ENCODE measurements around the gene KLKB1.

Gene KLKB1

GRCh38 chr4:186227221-186227620 lies at the start of gene KLKB1:
KLKB1 (plus strand) TSS chr4:186227507; CDS start chr4:186228196, 689 bp downstream.
- no peak for DNase-seq (ENCODE audit: low spot score)

GRCh38 chr4:186188107-186188506 lies 39.2 kb upstream of the KLKB1 start:
- no peak for DNase-seq (ENCODE audit: low spot score)

- no peak for DNase-seq (ENCODE audit: low spot score)
Observed at GRCh38 chr4:186189656-186190055, 37.7 kb upstream of the KLKB1 start.

GRCh38 chr4:186190581-186191199 lies 36.6 kb upstream of the KLKB1 start:
- DNase-seq (ENCODE audit: low spot score): peak; percentile 76

GRCh38 chr4:186191200-186192065 lies 35.9 kb upstream of the KLKB1 start, which contains the start of gene CYP4V2:
CYP4V2 (plus strand) TSS chr4:186191567; CDS start chr4:186191824, 257 bp downstream.
- DNase-seq (ENCODE audit: low spot score): peak; percentile 92

- DNase-seq (ENCODE audit: low spot score): peak; percentile 57
Observed at GRCh38 chr4:186192066-186192612, 35.2 kb upstream of the KLKB1 start.

- no peak for DNase-seq (ENCODE audit: low spot score)
Observed at GRCh38 chr4:186193851-186194250, 33.5 kb upstream of the KLKB1 start.

- no peak for DNase-seq (ENCODE audit: low spot score)
Observed at GRCh38 chr4:186196063-186196462, 31.2 kb upstream of the KLKB1 start.

GRCh38 chr4:186200516-186200915 lies 26.8 kb upstream of the KLKB1 start:
- no peak for DNase-seq (ENCODE audit: low spot score)

- no peak for DNase-seq (ENCODE audit: low spot score)
Observed at GRCh38 chr4:186201010-186201409, 26.3 kb upstream of the KLKB1 start.

GRCh38 chr4:186201535-186202230 lies 25.6 kb upstream of the KLKB1 start:
- peak; percentile 69 for DNase-seq (ENCODE audit: low spot score)

- DNase-seq (ENCODE audit: low spot score): no peak
Observed at GRCh38 chr4:186202490-186203140, 24.7 kb upstream of the KLKB1 start.

GRCh38 chr4:186203406-186203805 lies 23.9 kb upstream of the KLKB1 start:
- DNase-seq (ENCODE audit: low spot score): no peak

- no peak for DNase-seq (ENCODE audit: low spot score)
Observed at GRCh38 chr4:186204103-186204559, 23.2 kb upstream of the KLKB1 start.

- DNase-seq (ENCODE audit: low spot score): no peak
Observed at GRCh38 chr4:186204686-186205085, 22.6 kb upstream of the KLKB1 start.

- DNase-seq (ENCODE audit: low spot score): no peak
Observed at GRCh38 chr4:186205156-186205555, 22.2 kb upstream of the KLKB1 start.

- no peak for DNase-seq (ENCODE audit: low spot score)
Observed at GRCh38 chr4:186216465-186217024, 10.8 kb upstream of the KLKB1 start.

- no peak for DNase-seq (ENCODE audit: low spot score)
Observed at GRCh38 chr4:186217733-186218293, 9.5 kb upstream of the KLKB1 start.

GRCh38 chr4:186221624-186222023 lies 5.7 kb upstream of the KLKB1 start:
- DNase-seq (ENCODE audit: low spot score): no peak

GRCh38 chr4:186225848-186226247 lies 1.5 kb upstream of the KLKB1 start:
- no peak for DNase-seq (ENCODE audit: low spot score)

All from GM03348 (cell line).